HEK293 (cell line): Measurements from ENCODE around the gene SRPK1.

Experiments used
- CTCF ChIA-PET: fragments of 350-600 bp; formaldehyde crosslinking; extraction: SDS; loops from one replicate; lab custom pipeline; 2021; ENCODE audit warnings: antibody characterized with exemption; lab: Yijun Ruan, JAX
- POLR2A ChIA-PET: fragments of 300-600 bp; formaldehyde crosslinking; extraction: SDS; loops from one replicate; lab custom pipeline; 2020; ENCODE audit warnings: antibody characterized with exemption, inconsistent platforms; lab: Yijun Ruan, JAX
- H3K27ac ChIP-seq: fragments of 200-500 bp; sonication (Bioruptor generic); 2 replicates; pipeline ENCODE4 v1.5.1; 2014; ENCODE audit warnings: low read depth, low read length, control low read depth, inconsistent platforms; ENCODE audit errors: extremely low read depth
- H3K36me3 ChIP-seq, 2 experiments: fragments of 200-500 bp in 1 of 2; sonication (Bioruptor generic) in 1 of 2; 1 replicate in 1 of 2; 2 replicates in 1 of 2; pipeline ENCODE4 v1.5.1; 2014 to 2017; ENCODE audit warnings: inconsistent platforms in 2 of 2, low read length in 2 of 2; ENCODE audit not compliant: control insufficient read depth in 2 of 2, insufficient read depth in 1 of 2
- H3K4me1 ChIP-seq: fragments of 200-500 bp; sonication (Bioruptor generic); 2 replicates; pipeline ENCODE4 v1.5.1; 2014; ENCODE audit warnings: mild to moderate bottlenecking, low read length, inconsistent platforms; ENCODE audit not compliant: control insufficient read depth, insufficient read depth
- H3K4me3 ChIP-seq: 2 replicates; pipeline ENCODE4 v1.5.1; 2011; ENCODE audit warnings: low read depth, mild to moderate bottlenecking, control low read depth, low read length, moderate library complexity
- H3K9me3 ChIP-seq: fragments of 200-500 bp; sonication (Bioruptor generic); 2 replicates; pipeline ENCODE4 v1.5.1; 2014; ENCODE audit warnings: low read depth, low read length, inconsistent platforms; ENCODE audit not compliant: control insufficient read depth, insufficient read depth
- ATF2 ChIP-seq: fragments of 450-650 bp; formaldehyde crosslinking; IDR thresholded peaks from 2 replicates; pipeline ENCODE4 v1.5.1; 2016; ENCODE audit warnings: missing biosample characterization, missing genetic modification characterization, low read depth
- GFI1B ChIP-seq: fragments of 450-650 bp; formaldehyde crosslinking; IDR thresholded peaks from 2 replicates; pipeline ENCODE4 v1.5.1; 2016; ENCODE audit warnings: missing biosample characterization, missing genetic modification characterization
- GLI4 ChIP-seq: fragments of 450-650 bp; formaldehyde crosslinking; IDR thresholded peaks from 2 replicates; pipeline ENCODE4 v1.5.1; 2016; ENCODE audit warnings: missing biosample characterization, missing genetic modification characterization
- GLIS1 ChIP-seq: fragments of 450-650 bp; formaldehyde crosslinking; IDR thresholded peaks from 2 replicates; pipeline ENCODE4 v1.5.1; 2016; ENCODE audit warnings: missing biosample characterization, missing genetic modification characterization
- HIC1 ChIP-seq: fragments of 450-650 bp; formaldehyde crosslinking; IDR thresholded peaks from 2 replicates; pipeline ENCODE4 v1.5.1; 2016; ENCODE audit warnings: missing biosample characterization, missing genetic modification characterization
- KLF16 ChIP-seq: fragments of 450-650 bp; formaldehyde crosslinking; IDR thresholded peaks from 2 replicates; pipeline ENCODE4 v1.5.1; 2017; ENCODE audit warnings: missing biosample characterization, missing genetic modification characterization
- PRDM10 ChIP-seq: fragments of 450-650 bp; formaldehyde crosslinking; IDR thresholded peaks from 2 replicates; pipeline ENCODE4 v1.5.1; 2016; ENCODE audit warnings: missing biosample characterization, missing genetic modification characterization
- SALL2 ChIP-seq: fragments of 450-650 bp; formaldehyde crosslinking; IDR thresholded peaks from 2 replicates; pipeline ENCODE4 v1.5.0; 2017; ENCODE audit warnings: missing biosample characterization, mild to moderate bottlenecking, missing genetic modification characterization, borderline replicate concordance
- SP3 ChIP-seq: fragments of 450-650 bp; formaldehyde crosslinking; IDR thresholded peaks from 2 replicates; pipeline ENCODE4 v1.5.1; 2016; ENCODE audit warnings: missing biosample characterization, missing genetic modification characterization
- ZBTB26 ChIP-seq: fragments of 450-650 bp; formaldehyde crosslinking; optimal IDR thresholded peaks from 2 replicates; pipeline ENCODE3; 2016; ENCODE audit warnings: missing biosample characterization, mild to moderate bottlenecking, missing genetic modification characterization
- ZBTB44 ChIP-seq: fragments of 450-650 bp; IDR thresholded peaks from 2 replicates; pipeline ENCODE4 v1.5.1; 2018; ENCODE audit warnings: missing biosample characterization, mild to moderate bottlenecking, missing genetic modification characterization
- ZIC2 ChIP-seq: fragments of 450-650 bp; formaldehyde crosslinking; IDR thresholded peaks from 2 replicates; pipeline ENCODE4 v1.5.1; 2016; ENCODE audit warnings: missing biosample characterization, missing genetic modification characterization
- ZNF114 ChIP-seq: fragments of 450-650 bp; formaldehyde crosslinking; IDR thresholded peaks from 2 replicates; pipeline ENCODE4 v1.5.0; 2017; ENCODE audit warnings: missing biosample characterization, missing genetic modification characterization
- ZNF140 ChIP-seq: fragments of 450-650 bp; formaldehyde crosslinking; IDR thresholded peaks from 2 replicates; pipeline ENCODE4 v1.5.1; 2016; ENCODE audit warnings: missing biosample characterization, missing genetic modification characterization
- ZNF24 ChIP-seq: fragments of 450-650 bp; formaldehyde crosslinking; IDR thresholded peaks from 2 replicates; pipeline ENCODE4 v1.5.1; 2016; ENCODE audit warnings: missing biosample characterization, missing genetic modification characterization
- ZNF341 ChIP-seq: fragments of 450-650 bp; formaldehyde crosslinking; IDR thresholded peaks from 2 replicates; pipeline ENCODE4; 2016; ENCODE audit warnings: low read depth, missing biosample characterization, missing genetic modification characterization
- ZNF549 ChIP-seq: fragments of 450-650 bp; IDR thresholded peaks from 2 replicates; pipeline ENCODE4 v1.5.1; 2018; ENCODE audit warnings: missing biosample characterization, missing genetic modification characterization, mild to moderate bottlenecking, inconsistent platforms, moderate library complexity
- ZNF670 ChIP-seq: fragments of 450-650 bp; formaldehyde crosslinking; IDR thresholded peaks from 2 replicates; pipeline ENCODE4 v1.5.1; 2016; ENCODE audit warnings: missing biosample characterization, missing genetic modification characterization, low read depth
- ZNF837 ChIP-seq: fragments of 450-650 bp; formaldehyde crosslinking; IDR thresholded peaks from 2 replicates; pipeline ENCODE4 v1.5.1; 2016; ENCODE audit warnings: missing biosample characterization, missing genetic modification characterization
- ZSCAN18 ChIP-seq: fragments of 450-650 bp; formaldehyde crosslinking; IDR thresholded peaks from 2 replicates; pipeline ENCODE4 v1.5.1; 2016; ENCODE audit warnings: missing biosample characterization, missing genetic modification characterization

SRPK1 gene

GRCh38 chr6:35893246-35893645, 27.7 kb downstream of the SRPK1 start:
- Histone ChIP-seq H3K4me1 (0 out of 2 replicates have a peak, but pooled peaks cover 3% of the 10 kb centered on the region), H3K27ac (no peak overlapping the region), H3K36me3 (peaks cover 20 to 31% of the 10 kb centered on the region in 2 experiments), H3K4me3 (no peak overlapping the region), H3K9me3 (no peaks in the 10 kb centered on the region)
- CTCF ChIA-PET: no interaction called here
- TF ChIP-seq ZNF549 (tag by site-specific recombination) (no peak), ZBTB44 (tag by site-specific recombination) (peak; percentile 89), SALL2 (no peak)
- POLR2A ChIA-PET: interaction anchor here (0.6 kb wide), 2 partner anchors 19 to 515 kb away, joined by 3 read pairs; no protein-coding TSS in a partner anchor

- TF ChIP-seq ZNF670 (tag by site-specific recombination) (no peak), ZNF140 (tag by site-specific recombination) (no peak), ZIC2 (tag by site-specific recombination) (no peak), GLIS1 (tag by site-specific recombination) (no peak), GFI1B (no peak), ZNF341 (tag by site-specific recombination) (no peak), ZBTB26 (tag by site-specific recombination) (no peak), HIC1 (tag by site-specific recombination) (no peak), ATF2 (tag by site-specific recombination) (no peak), ZNF114 (no peak), PRDM10 (tag by site-specific recombination) (no peak), ZSCAN18 (no peak), KLF16 (tag by site-specific recombination) (no peak), GLI4 (no peak), ZNF24 (tag by site-specific recombination) (no peak), SP3 (tag by site-specific recombination) (no peak), ZNF837 (tag by site-specific recombination) (no peak)
- TF ChIP-seq, all 188 proteins: peak for 0
- H3K27ac ChIP-seq: no peak overlapping the region
- no peaks in the 10 kb centered on the region for H3K9me3 ChIP-seq
- H3K36me3 ChIP-seq: peaks cover 28 to 33% of the 10 kb centered on the region in 2 experiments
- ChIA-PET CTCF (interaction anchor here (0.6 to 1.1 kb wide), 2 partner anchors 23 to 339 kb away, joined by 3 to 5 read pairs; no protein-coding TSS in a partner anchor), POLR2A (interaction anchor here (0.8 kb wide), 1 partner anchor 20 kb away, joined by 4 read pairs; no protein-coding TSS in a partner anchor)
- 0 out of 2 replicates have a peak, but pooled peaks cover 3% of the 10 kb centered on the region for H3K4me1 ChIP-seq
- H3K4me3 ChIP-seq: no peak overlapping the region
These were observed 28.4 kb downstream of the SRPK1 start for GRCh38 chr6:35892482-35892881.
